HFFc6 (cell line): Measurements from ENCODE around the gene SLC8A2. TPM values are rescaled to one million over a fixed set of nuclear protein-coding genes. Genes with fewer than 3 reads are reported as not detected.

Experiments
- DNase-seq: peaks from one replicate; pipeline ENCODE4 v3.0.0-alpha.2; 2018
- H3K27ac Mint-ChIP-seq: 2 replicates; pipeline ENCODE4 v1.8.0; 2020; ENCODE audit warnings: mild to moderate bottlenecking, mixed read lengths
- H3K27me3 Mint-ChIP-seq: 2 replicates; pipeline ENCODE4 v1.8.0; 2021; ENCODE audit warnings: mild to moderate bottlenecking, moderate library complexity, mixed read lengths; ENCODE audit not compliant: insufficient read depth
- H3K36me3 Mint-ChIP-seq: 2 replicates; pipeline ENCODE4 v1.8.0; 2021; ENCODE audit warnings: low read depth, mixed read lengths
- H3K4me1 Mint-ChIP-seq: 2 replicates; pipeline ENCODE4 v1.8.0; 2020; ENCODE audit warnings: low read depth, mixed read lengths
- H3K4me3 Mint-ChIP-seq: 2 replicates; pipeline ENCODE4 v1.8.0; 2020; ENCODE audit warnings: mild to moderate bottlenecking, moderate library complexity, mixed read lengths
- H3K9me3 Mint-ChIP-seq: 2 replicates; pipeline ENCODE4 v1.8.0; 2020; ENCODE audit warnings: mild to moderate bottlenecking, mixed read lengths
- CTCF ChIP-seq: fragments of 200-600 bp; sonication (generic); IDR thresholded peaks from 2 replicates; pipeline ENCODE4 v1.5.0; 2021; ENCODE audit warnings: antibody characterized with exemption, mild to moderate bottlenecking
- total RNA-seq, 6 experiments: library from RNA; stranded (reverse); fragmentation: NEBNext Ultra II Directional; extraction: Animal tissue kit (Norgen Biotek cat#: 25700); gene quantifications; 2 replicates in 1 of 6; 3 replicates in 5 of 6; pipeline ENCODE4 v1.2.3, GENCODE V29; 2021

The SLC8A2 gene
- total RNA-seq, 6 experiments from 2014 or later, result not detected

DNA sequence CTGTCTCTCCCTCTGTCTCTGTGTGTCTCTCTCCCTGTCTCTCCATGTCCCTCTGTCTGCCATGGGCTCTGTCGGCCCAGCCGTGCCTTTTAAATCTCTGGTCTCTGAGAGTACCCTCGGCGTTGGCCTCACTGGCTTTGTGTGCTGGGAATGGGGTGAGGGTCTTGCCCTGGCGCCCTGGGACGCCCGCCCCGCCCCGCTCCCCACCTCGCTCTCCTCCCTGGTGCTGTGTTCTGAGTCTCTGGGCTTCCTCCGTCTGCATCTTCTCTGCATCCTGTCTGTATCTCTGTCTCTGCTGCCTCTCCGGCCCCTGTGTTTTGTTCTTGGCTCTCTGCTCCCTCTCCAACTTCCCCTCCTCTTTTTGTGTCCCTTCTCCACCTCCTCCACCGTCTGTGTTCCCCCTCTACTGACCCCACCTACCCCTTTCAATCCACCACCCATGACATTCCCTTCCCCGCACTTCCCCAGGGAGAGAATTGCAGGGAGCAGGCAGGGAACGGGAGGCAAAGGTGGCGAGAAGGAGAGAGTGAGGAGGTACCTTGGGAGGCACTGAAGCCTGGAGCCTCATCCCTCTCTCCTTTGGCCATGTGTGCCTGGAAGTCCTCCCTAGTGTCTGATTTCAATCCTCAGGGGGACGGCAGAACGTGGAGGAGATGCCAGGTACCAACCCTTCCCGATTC lies 48.4 kb downstream of the SLC8A2 start:
- no peak for TF ChIP-seq CTCF
- no peaks in the 10 kb centered on the region for H3K9me3 Mint-ChIP-seq
- H3K36me3 Mint-ChIP-seq, result no peaks in the 10 kb centered on the region
- no peak overlapping the region for H3K27ac Mint-ChIP-seq
- peaks cover 31% of the 10 kb centered on the region for H3K4me1 Mint-ChIP-seq
- DNase-seq, result no peak
- peaks cover 37% of the 10 kb centered on the region for H3K27me3 Mint-ChIP-seq
- no peak overlapping the region for H3K4me3 Mint-ChIP-seq

DNA sequence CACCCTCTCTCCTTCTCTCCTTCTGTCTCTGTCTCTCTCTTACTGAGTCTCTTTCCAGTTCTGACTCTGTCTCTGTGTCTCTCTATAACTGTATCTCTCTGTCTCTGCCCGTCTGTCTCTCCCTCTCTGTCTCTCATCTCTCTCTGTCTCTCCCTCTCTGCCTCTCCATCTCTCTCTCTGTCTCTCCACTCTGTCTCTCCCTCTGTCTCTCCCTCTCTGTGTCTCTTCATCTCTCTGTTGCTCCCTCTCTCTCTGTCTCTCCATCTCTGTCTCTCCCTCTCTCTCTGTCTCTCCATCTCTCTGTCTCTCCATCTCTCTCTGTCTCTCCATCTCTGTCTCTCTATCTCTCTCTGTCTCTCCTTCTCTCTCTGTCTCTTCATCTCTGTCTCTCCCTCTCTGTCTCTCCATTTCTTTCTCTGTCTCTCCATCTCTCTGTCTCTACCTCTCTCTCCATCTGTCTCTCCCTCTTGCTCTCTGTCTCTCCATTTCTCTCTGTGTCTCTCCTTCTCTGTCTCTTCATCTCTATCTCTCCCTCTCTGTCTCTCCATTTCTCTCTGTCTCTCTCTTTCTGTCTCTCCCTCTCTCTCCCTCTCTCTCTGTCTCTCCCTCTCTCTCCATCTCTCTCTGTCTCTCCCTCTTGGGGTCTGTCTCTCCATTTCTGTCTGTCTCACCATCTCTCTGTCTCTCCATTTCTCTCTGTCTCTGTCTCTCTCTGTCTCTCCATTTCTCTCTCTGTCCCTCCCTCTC lies 49.1 kb downstream of the SLC8A2 start:
- Mint-ChIP-seq H3K27ac (no peak overlapping the region), H3K4me3 (peak overlapping the region; percentile 27; the same call in 1 of the 2 replicates)

DNA sequence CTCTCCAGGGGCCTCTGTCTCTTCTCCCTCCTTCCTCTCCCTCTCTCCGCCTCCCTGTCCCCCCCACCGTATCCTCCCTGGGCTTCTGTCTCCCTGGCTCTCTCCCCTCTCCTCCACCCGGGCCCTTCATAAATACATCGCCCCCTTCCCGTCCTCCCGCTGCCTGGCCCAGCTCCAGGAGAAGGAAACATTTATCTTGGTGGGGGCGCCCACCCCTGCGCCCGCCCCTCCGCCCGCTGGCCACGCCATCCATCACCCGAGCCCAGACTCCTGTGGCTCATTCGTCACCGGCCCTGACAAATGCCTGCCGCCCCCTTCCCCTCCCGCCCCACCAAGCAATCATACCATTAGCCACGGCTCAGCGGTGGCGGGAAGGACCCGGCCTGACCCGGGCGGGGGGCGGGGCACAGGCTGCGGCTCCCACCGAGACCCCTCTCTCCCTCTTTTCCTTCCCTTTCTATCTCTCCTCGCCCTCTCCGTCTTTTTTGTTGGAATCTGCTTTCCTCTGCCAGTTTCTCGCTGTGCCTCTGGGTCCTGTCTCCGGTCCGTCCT lies 49.8 kb downstream of the SLC8A2 start:
- no peak for DNase-seq
- no peaks in the 10 kb centered on the region for H3K9me3 Mint-ChIP-seq

More for the DNA sequence above, 49.1 kb downstream of the SLC8A2 start:
- Mint-ChIP-seq H3K9me3 (no peaks in the 10 kb centered on the region), H3K4me1 (peaks cover 39% of the 10 kb centered on the region), H3K36me3 (no peaks in the 10 kb centered on the region), H3K27me3 (peaks cover 37% of the 10 kb centered on the region)
- DNase-seq, result no peak
- no peak for TF ChIP-seq CTCF

GRCh38 chr19:47421244-47421786 lies 50.4 kb downstream of the SLC8A2 start:
- peaks cover 37% of the 10 kb centered on the region for H3K27me3 Mint-ChIP-seq
- H3K4me3 Mint-ChIP-seq, result no peak overlapping the region
- DNase-seq, result no peak
- no peak for TF ChIP-seq CTCF
- H3K9me3 Mint-ChIP-seq, result no peaks in the 10 kb centered on the region
- no peak overlapping the region for H3K27ac Mint-ChIP-seq
- H3K36me3 Mint-ChIP-seq, result no peaks in the 10 kb centered on the region
- H3K4me1 Mint-ChIP-seq, result peaks cover 46% of the 10 kb centered on the region

More for the DNA sequence above, 49.8 kb downstream of the SLC8A2 start:
- Mint-ChIP-seq H3K27ac (no peak overlapping the region), H3K4me3 (peak overlapping the region; percentile 27; the same call in 1 of the 2 replicates), H3K36me3 (no peaks in the 10 kb centered on the region), H3K4me1 (peaks cover 45% of the 10 kb centered on the region), H3K27me3 (peaks cover 37% of the 10 kb centered on the region)
- TF ChIP-seq CTCF, result no peak

- Mint-ChIP-seq H3K4me1 (peaks cover 46% of the 10 kb centered on the region), H3K4me3 (no peak overlapping the region), H3K36me3 (no peaks in the 10 kb centered on the region), H3K27me3 (peaks cover 37% of the 10 kb centered on the region), H3K9me3 (no peaks in the 10 kb centered on the region), H3K27ac (no peak overlapping the region)
- TF ChIP-seq CTCF, result no peak
- no peak for DNase-seq
Observed at GRCh38 chr19:47419789-47420188, 51.9 kb downstream of the SLC8A2 start.
